Transverse colon (tissue), 4 donors: ENCODE measurements around the gene CLEC4A. TPM values are rescaled to one million over a fixed set of nuclear protein-coding genes. Genes with fewer than 3 reads are reported as not detected.
"Not testable (repeated sequence)": the region's sequence is repeated elsewhere in the genome, so short reads cannot be mapped to it uniquely, and the experiment has no call there.

Experiments
- DNase-seq: peaks from one replicate; pipeline ENCODE4 v3.0.0-alpha.2; 2019
- H3K27ac ChIP-seq, 4 donors: fragments of 200-600 bp; sonication (generic); 2 replicates each; pipeline ENCODE4 v1.5.1; 2016 to 2018; ENCODE audit warnings: inconsistent platforms in 4 of 4
- H3K27me3 ChIP-seq: fragments of 200-600 bp; sonication (generic); 2 replicates; pipeline ENCODE4 v1.5.1; 2017; ENCODE audit warnings: inconsistent platforms
- H3K36me3 ChIP-seq, 4 donors: fragments of 200-600 bp; sonication (generic); 2 replicates each; pipeline ENCODE4 v1.5.1; 2017 to 2019; ENCODE audit warnings: inconsistent platforms in 4 of 4
- H3K4me1 ChIP-seq, 4 donors: fragments of 200-600 bp; sonication (generic); 2 replicates each; pipeline ENCODE4 v1.5.1; 2017 to 2020; ENCODE audit warnings: inconsistent platforms in 4 of 4
- H3K4me3 ChIP-seq, 4 donors: fragments of 200-600 bp; sonication (generic); 1 replicate in 1 of 4; 2 replicates in 3 of 4; pipeline versions ENCODE4 v1.5.1 to v1.6.1; 2017 to 2019; ENCODE audit warnings: inconsistent platforms in 4 of 4
- H3K9me3 ChIP-seq, 2 donors: fragments of 200-600 bp; sonication (generic); 2 replicates each; pipeline ENCODE4 v1.5.1; 2017 to 2019; ENCODE audit warnings: inconsistent platforms in 2 of 2
- CTCF ChIP-seq, 5 experiments: fragments of 200-600 bp in 3 of 5; fragments of 450-650 bp in 2 of 5; sonication (generic) in 3 of 5; IDR thresholded peaks; 1 replicate in 2 of 5; 2 replicates in 3 of 5; pipeline ENCODE4 v1.5.1; 2016 to 2017; ENCODE audit warnings: antibody characterized with exemption in 5 of 5, inconsistent platforms in 3 of 5, mild to moderate bottlenecking in 2 of 5, moderate library complexity in 1 of 5
- EP300 ChIP-seq: sonication (generic); formaldehyde crosslinking; IDR thresholded peaks from one replicate; pipeline ENCODE4 v1.6.1; 2017; ENCODE audit warnings: antibody characterized with exemption, low read depth
- POLR2A ChIP-seq: fragments of 450-650 bp; IDR thresholded peaks from one replicate; pipeline ENCODE4 v1.6.1; 2016; ENCODE audit warnings: antibody characterized with exemption, mild to moderate bottlenecking, moderate library complexity
- POLR2AphosphoS5 ChIP-seq, 3 donors: sonication (generic); formaldehyde crosslinking; IDR thresholded peaks; one replicate each; pipeline ENCODE4 v1.6.1; 2016; ENCODE audit warnings: antibody characterized with exemption in 3 of 3
- WGBS, 2 donors: methylation state at CpG; one replicate each; pipeline ENCODE4 v1.1.5; 2018; ENCODE audit warnings: low coverage in 1 of 2; 5-methylcytosine and 5-hydroxymethylcytosine counted together
- in situ Hi-C, 4 donors: fragments of 200-750 bp; cut with MboI; loops; one replicate each; pipeline versions ENCODE4 v1.15.0 to v1.15.1; 2017; ENCODE audit warnings: low sequenced_read_pairs in 3 of 4, low pct_ligation_motif_present in 1 of 4, low pct_unique_long_range_greater_than_20kb in 1 of 4
- intact Hi-C: fragments of 100-400 bp; cut with DNase I; formaldehyde crosslinking; loops from one replicate; pipeline ENCODE4 v1.15.1; 2023; ENCODE audit warnings: low total_unique reads
- total RNA-seq, 4 donors: library from RNA; depleted of rRNA; stranded (reverse); fragments of >200 nt; gene quantifications; one replicate each; pipeline ENCODE4 v1.1.0, GENCODE V29; 2016

CLEC4A gene
- total RNA-seq, 4 donors from 2014 or later = 0.55 to 5.1 TPM; not detected in 2

- WGBS, 2 donors = 95% methylated on average over 3 of the region's 3 CpGs; no CpG with 5 or more reads in 1 of the 2 donors
- intact Hi-C loops (no loop called here), in situ Hi-C loops (no loop called here)
- Histone ChIP-seq H3K4me3 (no peak overlapping the region), H3K9me3 (no peaks in the 10 kb centered on the region), H3K27ac (no peak overlapping the region), H3K36me3 (peaks cover 0 to 26% (median 13%) of the 10 kb centered on the region in 4 donors), H3K4me1 (no peaks in the 10 kb centered on the region), H3K27me3 (no peaks in the 10 kb centered on the region)
- DNase-seq = no peak
- TF ChIP-seq POLR2A = no peak
- TF ChIP-seq EP300 = no peak
- TF ChIP-seq CTCF (IDR thresholded peaks at IDR 0.05) = no peak
- no peak for TF ChIP-seq POLR2AphosphoS5 (IDR thresholded peaks at IDR 0.05)
These were observed 24.2 kb upstream of the CLEC4A start for GRCh38 chr12:8099235-8099634.

- Histone ChIP-seq H3K36me3 (no peaks in the 10 kb centered on the region), H3K27ac (no peak overlapping the region), H3K4me3 (no peak overlapping the region), H3K27me3 (no peaks in the 10 kb centered on the region), H3K4me1 (peaks cover 0 to 4% (median 0%) of the 10 kb centered on the region in 4 donors), H3K9me3 (peaks cover 0 to 5% of the 10 kb centered on the region in 2 donors)
- in situ Hi-C loops = loop anchor here in 2 of 4 donors (25.0 kb wide), 1 partner anchor 128 kb away; the partner anchor contains the start of gene FAM90A1 (in 2 of the 2)
- 0 to 1% methylated on average over 3 of the region's 3 CpGs for WGBS, 2 donors
- DNase-seq = peak; percentile 73
- intact Hi-C loops = no loop called here
- no peak for TF ChIP-seq POLR2A
- TF ChIP-seq EP300 = no peak
- no peak for TF ChIP-seq POLR2AphosphoS5 (IDR thresholded peaks at IDR 0.05)
- TF ChIP-seq CTCF (IDR thresholded peaks at IDR 0.05) = peak; percentile 92 to 98 (median 98)
These were observed 14.5 kb upstream of the CLEC4A start for GRCh38 chr12:8108808-8109398.

- H3K9me3 ChIP-seq, DNase-seq, H3K4me1 ChIP-seq, H3K4me3 ChIP-seq, H3K36me3 ChIP-seq, intact Hi-C loops, H3K27ac ChIP-seq, H3K27me3 ChIP-seq: not testable (repeated sequence)
- WGBS, 2 donors = 92% methylated on average over 4 of the region's 4 CpGs; no CpG with 5 or more reads in 1 of the 2 donors
- in situ Hi-C loops = loop anchor here in 2 of 4 donors (25.0 kb wide), 1 partner anchor 124 kb away; the partner anchor contains the start of gene FAM90A1 (in 2 of the 2)
These were observed 10.3 kb upstream of the CLEC4A start for GRCh38 chr12:8113117-8113516.

- H3K36me3 ChIP-seq = no peaks in the 10 kb centered on the region
- TF ChIP-seq CTCF (IDR thresholded peaks at IDR 0.05) = no peak
- TF ChIP-seq POLR2AphosphoS5 (IDR thresholded peaks at IDR 0.05) = no peak
- TF ChIP-seq EP300 = no peak
- no peak for TF ChIP-seq POLR2A
- no peaks in the 10 kb centered on the region for H3K4me1 ChIP-seq
- intact Hi-C loops (no loop called here), in situ Hi-C loops (loop anchor here in 2 of 4 donors (25.0 kb wide), 1 partner anchor 117 kb away; the partner anchor contains the start of gene FAM90A1 (in 2 of the 2))
- no peak overlapping the region for H3K4me3 ChIP-seq
- 85 to 90% methylated on average over 4 of the region's 4 CpGs for WGBS, 2 donors
- no peak overlapping the region for H3K27ac ChIP-seq
- DNase-seq = no peak
- H3K9me3 ChIP-seq = no peaks in the 10 kb centered on the region
- H3K27me3 ChIP-seq = no peaks in the 10 kb centered on the region
These were observed 3.2 kb upstream of the CLEC4A start for GRCh38 chr12:8120072-8120713.
